ENCODE results near the gene DMKN. TPM values are rescaled to one million over a fixed set of nuclear protein-coding genes. Genes with fewer than 3 reads are reported as not detected.

Gene DMKN
- total and polyA plus RNA-seq, 2 of the 8 experiments (the other 6 are each of a cell fraction or from before 2014, with no cell fraction given): 290 to 330 TPM

DNA sequence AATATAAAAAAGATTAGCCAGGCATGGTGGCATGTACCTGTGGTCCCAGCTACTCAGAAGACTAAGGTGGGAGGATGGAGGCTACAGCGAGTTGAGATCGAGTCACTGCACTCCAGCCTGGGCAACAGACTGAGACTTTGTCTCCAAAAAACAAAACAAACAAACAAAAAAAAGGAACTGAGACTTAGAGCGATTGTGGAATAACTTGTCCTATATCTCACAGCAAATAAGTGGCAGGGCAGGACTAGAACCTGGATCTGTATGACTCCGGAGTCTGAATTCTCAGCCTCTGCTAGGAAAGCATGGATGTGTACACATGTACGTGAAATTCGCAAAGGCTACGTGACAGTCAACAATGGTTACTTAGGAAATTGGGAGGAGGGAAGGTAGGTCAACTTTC is 43.3 kb downstream of the DMKN start (continued):
- TF ChIP-seq, protein P1, sequence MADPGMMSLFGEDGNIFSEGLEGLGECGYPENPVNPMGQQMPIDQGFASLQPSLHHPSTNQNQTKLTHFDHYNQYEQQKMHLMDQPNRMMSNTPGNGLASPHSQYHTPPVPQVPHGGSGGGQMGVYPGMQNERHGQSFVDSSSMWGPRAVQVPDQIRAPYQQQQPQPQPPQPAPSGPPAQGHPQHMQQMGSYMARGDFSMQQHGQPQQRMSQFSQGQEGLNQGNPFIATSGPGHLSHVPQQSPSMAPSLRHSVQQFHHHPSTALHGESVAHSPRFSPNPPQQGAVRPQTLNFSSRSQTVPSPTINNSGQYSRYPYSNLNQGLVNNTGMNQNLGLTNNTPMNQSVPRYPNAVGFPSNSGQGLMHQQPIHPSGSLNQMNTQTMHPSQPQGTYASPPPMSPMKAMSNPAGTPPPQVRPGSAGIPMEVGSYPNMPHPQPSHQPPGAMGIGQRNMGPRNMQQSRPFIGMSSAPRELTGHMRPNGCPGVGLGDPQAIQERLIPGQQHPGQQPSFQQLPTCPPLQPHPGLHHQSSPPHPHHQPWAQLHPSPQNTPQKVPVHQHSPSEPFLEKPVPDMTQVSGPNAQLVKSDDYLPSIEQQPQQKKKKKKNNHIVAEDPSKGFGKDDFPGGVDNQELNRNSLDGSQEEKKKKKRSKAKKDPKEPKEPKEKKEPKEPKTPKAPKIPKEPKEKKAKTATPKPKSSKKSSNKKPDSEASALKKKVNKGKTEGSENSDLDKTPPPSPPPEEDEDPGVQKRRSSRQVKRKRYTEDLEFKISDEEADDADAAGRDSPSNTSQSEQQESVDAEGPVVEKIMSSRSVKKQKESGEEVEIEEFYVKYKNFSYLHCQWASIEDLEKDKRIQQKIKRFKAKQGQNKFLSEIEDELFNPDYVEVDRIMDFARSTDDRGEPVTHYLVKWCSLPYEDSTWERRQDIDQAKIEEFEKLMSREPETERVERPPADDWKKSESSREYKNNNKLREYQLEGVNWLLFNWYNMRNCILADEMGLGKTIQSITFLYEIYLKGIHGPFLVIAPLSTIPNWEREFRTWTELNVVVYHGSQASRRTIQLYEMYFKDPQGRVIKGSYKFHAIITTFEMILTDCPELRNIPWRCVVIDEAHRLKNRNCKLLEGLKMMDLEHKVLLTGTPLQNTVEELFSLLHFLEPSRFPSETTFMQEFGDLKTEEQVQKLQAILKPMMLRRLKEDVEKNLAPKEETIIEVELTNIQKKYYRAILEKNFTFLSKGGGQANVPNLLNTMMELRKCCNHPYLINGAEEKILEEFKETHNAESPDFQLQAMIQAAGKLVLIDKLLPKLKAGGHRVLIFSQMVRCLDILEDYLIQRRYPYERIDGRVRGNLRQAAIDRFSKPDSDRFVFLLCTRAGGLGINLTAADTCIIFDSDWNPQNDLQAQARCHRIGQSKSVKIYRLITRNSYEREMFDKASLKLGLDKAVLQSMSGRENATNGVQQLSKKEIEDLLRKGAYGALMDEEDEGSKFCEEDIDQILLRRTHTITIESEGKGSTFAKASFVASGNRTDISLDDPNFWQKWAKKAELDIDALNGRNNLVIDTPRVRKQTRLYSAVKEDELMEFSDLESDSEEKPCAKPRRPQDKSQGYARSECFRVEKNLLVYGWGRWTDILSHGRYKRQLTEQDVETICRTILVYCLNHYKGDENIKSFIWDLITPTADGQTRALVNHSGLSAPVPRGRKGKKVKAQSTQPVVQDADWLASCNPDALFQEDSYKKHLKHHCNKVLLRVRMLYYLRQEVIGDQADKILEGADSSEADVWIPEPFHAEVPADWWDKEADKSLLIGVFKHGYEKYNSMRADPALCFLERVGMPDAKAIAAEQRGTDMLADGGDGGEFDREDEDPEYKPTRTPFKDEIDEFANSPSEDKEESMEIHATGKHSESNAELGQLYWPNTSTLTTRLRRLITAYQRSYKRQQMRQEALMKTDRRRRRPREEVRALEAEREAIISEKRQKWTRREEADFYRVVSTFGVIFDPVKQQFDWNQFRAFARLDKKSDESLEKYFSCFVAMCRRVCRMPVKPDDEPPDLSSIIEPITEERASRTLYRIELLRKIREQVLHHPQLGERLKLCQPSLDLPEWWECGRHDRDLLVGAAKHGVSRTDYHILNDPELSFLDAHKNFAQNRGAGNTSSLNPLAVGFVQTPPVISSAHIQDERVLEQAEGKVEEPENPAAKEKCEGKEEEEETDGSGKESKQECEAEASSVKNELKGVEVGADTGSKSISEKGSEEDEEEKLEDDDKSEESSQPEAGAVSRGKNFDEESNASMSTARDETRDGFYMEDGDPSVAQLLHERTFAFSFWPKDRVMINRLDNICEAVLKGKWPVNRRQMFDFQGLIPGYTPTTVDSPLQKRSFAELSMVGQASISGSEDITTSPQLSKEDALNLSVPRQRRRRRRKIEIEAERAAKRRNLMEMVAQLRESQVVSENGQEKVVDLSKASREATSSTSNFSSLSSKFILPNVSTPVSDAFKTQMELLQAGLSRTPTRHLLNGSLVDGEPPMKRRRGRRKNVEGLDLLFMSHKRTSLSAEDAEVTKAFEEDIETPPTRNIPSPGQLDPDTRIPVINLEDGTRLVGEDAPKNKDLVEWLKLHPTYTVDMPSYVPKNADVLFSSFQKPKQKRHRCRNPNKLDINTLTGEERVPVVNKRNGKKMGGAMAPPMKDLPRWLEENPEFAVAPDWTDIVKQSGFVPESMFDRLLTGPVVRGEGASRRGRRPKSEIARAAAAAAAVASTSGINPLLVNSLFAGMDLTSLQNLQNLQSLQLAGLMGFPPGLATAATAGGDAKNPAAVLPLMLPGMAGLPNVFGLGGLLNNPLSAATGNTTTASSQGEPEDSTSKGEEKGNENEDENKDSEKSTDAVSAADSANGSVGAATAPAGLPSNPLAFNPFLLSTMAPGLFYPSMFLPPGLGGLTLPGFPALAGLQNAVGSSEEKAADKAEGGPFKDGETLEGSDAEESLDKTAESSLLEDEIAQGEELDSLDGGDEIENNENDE (IDR thresholded peaks at IDR 0.05; ENCODE audit: insufficient replicate concordance, low read length): no peak
- TF ChIP-seq, protein P2, sequence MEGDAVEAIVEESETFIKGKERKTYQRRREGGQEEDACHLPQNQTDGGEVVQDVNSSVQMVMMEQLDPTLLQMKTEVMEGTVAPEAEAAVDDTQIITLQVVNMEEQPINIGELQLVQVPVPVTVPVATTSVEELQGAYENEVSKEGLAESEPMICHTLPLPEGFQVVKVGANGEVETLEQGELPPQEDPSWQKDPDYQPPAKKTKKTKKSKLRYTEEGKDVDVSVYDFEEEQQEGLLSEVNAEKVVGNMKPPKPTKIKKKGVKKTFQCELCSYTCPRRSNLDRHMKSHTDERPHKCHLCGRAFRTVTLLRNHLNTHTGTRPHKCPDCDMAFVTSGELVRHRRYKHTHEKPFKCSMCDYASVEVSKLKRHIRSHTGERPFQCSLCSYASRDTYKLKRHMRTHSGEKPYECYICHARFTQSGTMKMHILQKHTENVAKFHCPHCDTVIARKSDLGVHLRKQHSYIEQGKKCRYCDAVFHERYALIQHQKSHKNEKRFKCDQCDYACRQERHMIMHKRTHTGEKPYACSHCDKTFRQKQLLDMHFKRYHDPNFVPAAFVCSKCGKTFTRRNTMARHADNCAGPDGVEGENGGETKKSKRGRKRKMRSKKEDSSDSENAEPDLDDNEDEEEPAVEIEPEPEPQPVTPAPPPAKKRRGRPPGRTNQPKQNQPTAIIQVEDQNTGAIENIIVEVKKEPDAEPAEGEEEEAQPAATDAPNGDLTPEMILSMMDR (IDR thresholded peaks at IDR 0.05; ENCODE audit: control extremely low read depth in 1 of 3, insufficient read depth in 1 of 3, low read depth in 1 of 3, low read length in 3 of 3): no peak
- no peak for TF ChIP-seq TAF7 (optimal IDR thresholded peaks at IDR 0.05; ENCODE audit: borderline replicate concordance, low read depth, low read length)
- TF ChIP-seq YY1 (IDR thresholded peaks at IDR 0.05; ENCODE audit: low read depth, low read length): no peak
- TF ChIP-seq EGR1 (IDR thresholded peaks at IDR 0.05; ENCODE audit: borderline replicate concordance, low read depth, low read length): no peak
- TF ChIP-seq JUN (IDR thresholded peaks at IDR 0.05; ENCODE audit: low read depth, low read length): no peak
- TF ChIP-seq CBX8 (IDR thresholded peaks at IDR 0.05; ENCODE audit: borderline replicate concordance, low read depth, low read length): no peak
- no peak for TF ChIP-seq NANOG (IDR thresholded peaks at IDR 0.05; ENCODE audit: insufficient read depth, low read depth, low read length, poor library complexity, severe bottlenecking)
- TF ChIP-seq EZH2 (IDR thresholded peaks at IDR 0.05; ENCODE audit: low read depth, low read length, severe bottlenecking): no peak

All from H1 (cell line).